Peyer's patch (tissue), 4 donors: ENCODE measurements around the gene SOCS1. TPM values are rescaled to one million over a fixed set of nuclear protein-coding genes. Genes with fewer than 3 reads are reported as not detected.

ENCODE experiments used
- DNase-seq, 3 donors: peaks; one replicate each; pipeline ENCODE4 v3.0.0-alpha.2; 2017 to 2019
- H3K27ac ChIP-seq, 4 donors: fragments of 200-600 bp; sonication (generic); one replicate each; pipeline ENCODE4 v1.5.1; 2016 to 2019
- H3K27me3 ChIP-seq, 2 donors: fragments of 200-600 bp; sonication (generic); one replicate each; pipeline ENCODE4 v1.5.1; 2019
- H3K36me3 ChIP-seq, 3 donors: fragments of 200-600 bp; sonication (generic); one replicate each; pipeline ENCODE4 v1.5.1; 2016 to 2019
- H3K4me1 ChIP-seq, 4 donors: fragments of 200-600 bp; sonication (generic); one replicate each; pipeline ENCODE4 v1.5.1; 2016 to 2019
- H3K4me3 ChIP-seq, 4 donors: fragments of 200-600 bp; sonication (generic); 1 replicate in 3 of 4; 2 replicates in 1 of 4; pipeline ENCODE4 v1.5.1; 2016 to 2019; ENCODE audit warnings: mild to moderate bottlenecking in 1 of 4
- H3K9me3 ChIP-seq, 4 donors: fragments of 200-600 bp; sonication (generic); one replicate each; pipeline ENCODE4 v1.5.1; 2016 to 2019; ENCODE audit warnings: mild to moderate bottlenecking in 1 of 4
- POLR2A ChIP-seq, 2 donors: fragments of 450-650 bp; IDR thresholded peaks; one replicate each; pipeline ENCODE4 v1.5.1; 2017; ENCODE audit warnings: antibody characterized with exemption in 2 of 2, mild to moderate bottlenecking in 2 of 2, moderate library complexity in 2 of 2
- total RNA-seq, 4 donors: library from RNA; depleted of rRNA; stranded (reverse); fragments of >200 nt; gene quantifications; one replicate each; pipeline ENCODE4 v1.1.0, GENCODE V29; 2016
- TF ChIP-seq, protein P1 (sequence below), 6 experiments: fragments of 450-650 bp in 4 of 6; fragments of 200-600 bp in 2 of 6; sonication (generic) in 1 of 6; IDR thresholded peaks; one replicate each; pipeline ENCODE4 v1.5.1; 2017 to 2019; ENCODE audit warnings: antibody characterized with exemption in 6 of 6, mild to moderate bottlenecking in 3 of 6, moderate library complexity in 1 of 6

Gene SOCS1
- total RNA-seq, 4 donors from 2014 or later = 8.7 to 19.0 (median 15.3) TPM

DNA sequence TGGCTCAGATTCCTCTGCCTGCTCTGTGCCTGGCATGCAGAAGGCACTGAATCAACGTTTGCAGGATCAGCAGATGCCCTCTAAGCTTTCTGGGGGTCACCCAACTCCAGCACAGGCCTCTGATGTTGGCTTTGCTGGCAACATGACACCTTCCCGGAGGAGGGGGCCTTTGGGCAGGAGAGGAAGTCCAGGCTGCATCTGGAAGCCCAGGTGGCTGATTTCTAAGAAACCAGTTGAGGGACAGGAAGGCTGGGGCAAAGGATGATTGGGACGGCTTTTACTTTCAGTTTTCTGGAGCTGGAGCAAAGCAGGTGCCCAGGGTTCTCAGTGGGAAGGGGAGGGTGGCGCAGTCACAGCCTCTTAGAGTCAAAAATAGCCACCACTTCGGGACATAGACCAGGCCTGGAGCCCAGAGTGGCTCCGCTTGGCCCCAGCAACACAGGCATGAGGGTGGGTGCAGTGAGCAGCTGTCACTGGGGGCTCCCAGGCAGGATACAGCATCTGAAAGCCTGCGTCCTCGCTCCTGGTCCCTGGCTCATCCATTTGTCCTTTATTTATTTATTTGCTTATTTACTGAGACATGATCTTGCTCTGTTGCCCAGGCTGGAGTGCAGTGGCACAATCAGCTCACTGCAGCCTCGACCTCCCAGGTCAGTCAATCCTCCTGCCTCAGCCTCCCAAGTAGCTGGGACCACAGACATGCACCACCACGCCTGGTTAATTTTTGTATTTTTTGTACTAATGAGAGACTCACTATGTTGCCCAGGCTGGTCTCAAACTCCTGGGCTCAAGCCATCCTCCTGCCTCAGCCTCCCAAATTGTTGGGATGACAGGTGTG, 15.1 kb downstream of the SOCS1 start:
- Histone ChIP-seq H3K36me3 (no peaks in the 10 kb centered on the region), H3K9me3 (no peaks in the 10 kb centered on the region), H3K4me3 (no peak overlapping the region), H3K4me1 (peaks cover 0 to 2% (median 0%) of the 10 kb centered on the region in 4 donors), H3K27me3 (no peaks in the 10 kb centered on the region), H3K27ac (no peak overlapping the region)
- TF ChIP-seq, protein P1, sequence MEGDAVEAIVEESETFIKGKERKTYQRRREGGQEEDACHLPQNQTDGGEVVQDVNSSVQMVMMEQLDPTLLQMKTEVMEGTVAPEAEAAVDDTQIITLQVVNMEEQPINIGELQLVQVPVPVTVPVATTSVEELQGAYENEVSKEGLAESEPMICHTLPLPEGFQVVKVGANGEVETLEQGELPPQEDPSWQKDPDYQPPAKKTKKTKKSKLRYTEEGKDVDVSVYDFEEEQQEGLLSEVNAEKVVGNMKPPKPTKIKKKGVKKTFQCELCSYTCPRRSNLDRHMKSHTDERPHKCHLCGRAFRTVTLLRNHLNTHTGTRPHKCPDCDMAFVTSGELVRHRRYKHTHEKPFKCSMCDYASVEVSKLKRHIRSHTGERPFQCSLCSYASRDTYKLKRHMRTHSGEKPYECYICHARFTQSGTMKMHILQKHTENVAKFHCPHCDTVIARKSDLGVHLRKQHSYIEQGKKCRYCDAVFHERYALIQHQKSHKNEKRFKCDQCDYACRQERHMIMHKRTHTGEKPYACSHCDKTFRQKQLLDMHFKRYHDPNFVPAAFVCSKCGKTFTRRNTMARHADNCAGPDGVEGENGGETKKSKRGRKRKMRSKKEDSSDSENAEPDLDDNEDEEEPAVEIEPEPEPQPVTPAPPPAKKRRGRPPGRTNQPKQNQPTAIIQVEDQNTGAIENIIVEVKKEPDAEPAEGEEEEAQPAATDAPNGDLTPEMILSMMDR (IDR thresholded peaks at IDR 0.05) = no peak
- TF ChIP-seq POLR2A (IDR thresholded peaks at IDR 0.05) = no peak
- no peak for DNase-seq

DNA sequence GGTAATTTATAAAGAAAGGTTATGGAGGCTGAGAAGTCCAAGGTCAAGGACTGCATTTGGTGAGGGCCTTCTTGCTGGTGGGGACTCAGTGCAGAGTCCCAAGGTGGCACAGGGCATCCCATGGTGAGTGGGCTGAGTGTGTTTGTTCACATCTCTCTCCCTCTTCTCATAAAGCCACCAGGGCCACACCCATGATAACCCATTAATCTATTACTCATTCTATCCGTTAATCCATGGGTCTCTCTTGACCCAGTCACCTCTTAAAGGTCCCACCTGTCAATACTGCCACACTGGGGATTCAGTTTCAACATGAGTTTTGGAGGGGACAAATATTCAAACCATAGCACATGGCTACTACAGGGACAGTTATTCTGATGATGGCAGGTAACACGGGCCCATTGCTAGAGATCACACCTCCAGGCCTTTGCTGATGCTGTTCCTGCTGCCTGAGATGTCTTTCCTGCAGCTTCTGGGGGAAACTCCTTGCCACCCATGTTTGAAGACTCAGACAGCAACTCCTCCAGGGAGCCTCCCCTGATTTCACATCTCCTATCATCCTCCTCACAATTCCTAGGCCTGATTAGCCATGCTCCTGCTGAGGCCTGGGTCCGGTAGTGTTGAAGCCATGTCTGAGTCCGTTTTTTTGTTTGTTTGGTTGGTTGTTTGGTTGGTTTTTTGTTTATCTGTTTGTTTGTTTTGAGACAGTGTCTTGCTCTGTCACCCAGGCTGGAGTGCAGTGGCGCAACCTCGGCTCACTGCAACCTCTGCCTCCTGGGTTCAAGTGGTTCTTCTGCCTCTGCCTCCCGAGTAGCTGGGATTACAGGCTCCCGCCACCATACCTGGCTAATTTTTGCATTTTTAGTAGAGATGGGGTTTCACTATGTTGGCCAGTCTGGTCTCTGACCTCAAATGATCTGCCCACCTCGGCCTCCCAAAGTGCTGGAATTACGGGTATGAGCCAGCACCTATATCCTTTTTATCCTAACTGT, 16.1 kb downstream of the SOCS1 start:
- no peak for DNase-seq
- H3K4me1 ChIP-seq = peaks cover 0 to 11% (median 0%) of the 10 kb centered on the region in 4 donors
- H3K36me3 ChIP-seq = no peaks in the 10 kb centered on the region
- H3K27me3 ChIP-seq = no peaks in the 10 kb centered on the region
- TF ChIP-seq POLR2A (IDR thresholded peaks at IDR 0.05) = no peak
- no peak overlapping the region for H3K27ac ChIP-seq
- H3K4me3 ChIP-seq = no peak overlapping the region
- no peaks in the 10 kb centered on the region for H3K9me3 ChIP-seq

DNA sequence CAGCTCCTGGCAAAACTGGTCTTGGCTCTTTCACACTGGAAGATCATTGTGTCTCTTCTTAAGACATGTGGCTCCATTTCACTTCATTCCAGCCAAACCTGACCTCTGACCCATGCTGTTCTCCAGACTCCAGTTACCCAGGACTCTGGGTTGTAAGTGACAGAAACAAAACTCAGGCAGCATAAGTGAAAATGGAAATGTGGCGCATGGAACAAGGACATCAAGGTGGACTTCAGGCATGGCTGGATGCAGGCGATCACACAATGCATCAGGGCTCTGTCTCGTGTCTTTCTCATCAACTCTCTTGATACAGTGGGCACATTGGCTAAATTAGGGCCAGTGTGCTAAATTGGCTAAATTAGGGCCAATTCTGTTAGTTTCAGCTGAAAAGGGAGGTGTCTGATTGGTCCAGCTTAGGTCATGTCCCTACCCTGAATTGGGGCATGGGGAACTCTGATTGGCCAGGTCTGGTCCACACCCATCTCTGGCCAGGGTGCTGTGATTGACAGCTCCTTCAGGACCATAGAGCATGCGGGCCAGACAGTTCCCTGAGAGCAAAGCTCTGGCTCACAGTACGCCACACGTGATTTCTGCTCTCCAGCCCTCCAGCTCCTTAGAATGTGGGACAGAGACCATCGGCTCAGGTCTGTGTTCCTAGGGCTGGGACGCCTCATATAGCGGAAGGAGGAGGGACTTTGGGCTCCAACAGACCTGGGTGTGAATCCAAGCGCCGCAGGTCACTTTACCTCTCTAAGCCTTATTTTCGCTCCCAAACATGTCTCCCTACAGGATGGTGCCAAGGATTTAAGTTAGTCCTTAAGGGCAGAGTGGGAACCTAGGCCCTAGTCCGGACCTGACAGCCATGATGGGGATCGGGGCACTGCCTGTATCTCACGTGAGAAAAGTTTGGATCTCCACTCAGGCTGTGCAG, 17.5 kb downstream of the SOCS1 start:
- TF ChIP-seq, protein P1 (IDR thresholded peaks at IDR 0.05) = no peak
- TF ChIP-seq POLR2A (IDR thresholded peaks at IDR 0.05) = no peak
- H3K27me3 ChIP-seq = no peaks in the 10 kb centered on the region
- no peak overlapping the region for H3K27ac ChIP-seq
- peaks cover 0 to 11% (median 3%) of the 10 kb centered on the region in 4 donors for H3K4me1 ChIP-seq
- H3K4me3 ChIP-seq = no peak overlapping the region
- no peaks in the 10 kb centered on the region for H3K9me3 ChIP-seq
- no peak for DNase-seq
- no peaks in the 10 kb centered on the region for H3K36me3 ChIP-seq

DNA sequence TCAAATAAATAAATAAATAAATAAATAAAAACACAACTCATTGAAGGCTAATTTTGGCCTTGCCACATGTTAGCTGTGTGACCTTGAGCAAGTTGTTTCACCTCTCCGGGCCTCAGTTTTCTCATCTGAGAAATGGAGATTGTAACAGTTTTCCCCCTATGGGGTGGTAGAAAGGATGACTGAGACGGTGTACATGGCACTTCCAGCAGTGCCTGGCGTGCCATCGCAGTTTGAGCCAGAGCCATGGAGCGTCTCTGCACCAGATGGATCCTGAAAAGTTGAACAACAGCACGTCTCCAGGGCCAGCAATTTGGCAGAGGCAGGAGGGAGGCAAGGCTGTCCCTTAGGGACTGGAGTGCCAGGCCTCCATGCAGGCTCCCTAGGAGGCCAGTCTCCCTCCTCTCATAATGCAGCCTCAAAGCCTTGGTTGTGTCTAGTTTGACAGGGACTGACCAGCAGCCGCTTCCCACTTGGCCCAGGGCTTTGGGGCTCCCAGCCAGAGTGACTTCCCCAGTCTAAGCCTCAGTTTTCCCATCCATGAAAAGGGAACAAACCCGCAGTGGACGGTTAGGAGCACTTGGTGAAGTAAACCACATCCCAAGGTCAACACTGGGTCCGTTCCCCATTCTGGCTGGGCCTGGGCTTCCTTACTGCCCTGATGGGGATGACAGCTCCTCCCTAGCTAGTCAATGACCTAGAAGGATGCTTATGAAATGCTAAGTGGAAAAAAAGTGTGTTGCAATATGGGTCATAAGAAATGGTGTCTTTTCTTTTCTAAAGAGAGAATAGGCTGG, 19.3 kb downstream of the SOCS1 start:
- Histone ChIP-seq H3K9me3 (no peaks in the 10 kb centered on the region), H3K27me3 (no peaks in the 10 kb centered on the region), H3K4me3 (no peak overlapping the region), H3K27ac (no peak overlapping the region), H3K36me3 (no peaks in the 10 kb centered on the region), H3K4me1 (peaks cover 0 to 13% (median 11%) of the 10 kb centered on the region in 4 donors)
- no peak for DNase-seq
- TF ChIP-seq, protein P1 (IDR thresholded peaks at IDR 0.05) = no peak
- TF ChIP-seq POLR2A (IDR thresholded peaks at IDR 0.05) = no peak

DNA sequence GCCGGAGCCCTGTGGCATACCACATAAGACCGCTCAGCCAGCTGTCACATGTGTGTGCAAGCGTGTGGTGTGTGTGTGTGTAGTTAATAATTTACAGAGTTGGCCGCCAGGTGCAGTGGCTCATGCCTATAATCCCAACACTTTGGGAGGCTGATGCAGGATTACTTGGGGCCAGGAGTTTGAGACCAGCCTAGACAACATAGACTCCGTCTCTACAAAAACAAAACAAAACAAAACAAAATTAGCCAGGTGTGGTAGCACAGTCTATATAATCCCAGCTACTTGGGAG, 20.4 kb downstream of the SOCS1 start:
- Histone ChIP-seq H3K4me3 (no peak overlapping the region), H3K4me1 (peaks cover 0 to 13% (median 11%) of the 10 kb centered on the region in 4 donors), H3K9me3 (no peaks in the 10 kb centered on the region), H3K27me3 (no peaks in the 10 kb centered on the region), H3K27ac (peak overlapping the region in 2 of 4 donors; percentile 13 to 40), H3K36me3 (no peaks in the 10 kb centered on the region)
- peak in 1 of 3 donors; percentile 72 for DNase-seq
- TF ChIP-seq POLR2A (IDR thresholded peaks at IDR 0.05) = no peak
- TF ChIP-seq, protein P1 (IDR thresholded peaks at IDR 0.05) = no peak
